Measurements from ENCODE around the gene CLTCL1.
A peak's percentile ranks its signal among the peaks of the same experiment; 100 is the strongest.

DNA sequence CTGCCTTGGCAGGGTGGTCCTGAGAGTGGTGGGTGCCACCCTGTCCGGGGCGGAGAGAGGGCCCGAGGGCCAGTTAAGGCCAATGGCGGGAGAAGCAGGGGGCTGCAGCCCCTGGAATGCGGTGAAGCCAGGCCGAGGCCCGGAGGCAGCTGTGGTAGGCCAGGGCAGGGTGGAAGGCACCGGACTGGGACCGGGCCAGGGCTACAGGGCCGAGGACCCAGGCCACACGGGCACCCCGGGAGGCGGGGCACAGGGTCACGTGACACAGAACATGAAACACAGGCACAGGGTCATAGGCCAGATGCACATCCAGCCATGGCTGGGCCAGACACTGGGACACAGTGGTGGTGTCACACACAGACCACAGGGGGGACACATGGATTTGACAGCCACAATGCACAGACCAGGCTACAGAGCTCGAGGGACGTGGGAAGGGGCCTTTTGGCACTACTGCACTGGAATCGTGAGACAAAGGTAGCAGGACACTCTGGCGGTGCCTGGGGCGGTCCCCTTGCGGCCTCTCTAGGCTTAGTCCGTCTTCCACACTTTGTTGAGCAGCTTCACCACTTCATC lies 115.8 kb downstream of the CLTCL1 start:
- TF ChIP-seq POLR2AphosphoS5 (IDR thresholded peaks at IDR 0.05; ENCODE audit: low read depth, low read length), result 0 out of 2 replicates have a peak, but pooled peaks have one; percentile 19
- peak; percentile 37; the same call in 1 of the 2 replicates for TF ChIP-seq POLR2A (IDR thresholded peaks at IDR 0.05; ENCODE audit: low read depth, low read length)

Data from GM12892 (cell line).